Activated T-cell treated with anti-CD3 and anti-CD28 coated beads for 1 hour (primary cell): ENCODE measurements around the gene ABCA6.

ENCODE experiments used
- DNase-seq: peaks from one replicate; pipeline ENCODE4 v3.0.0-alpha.2; 2020; ENCODE audit warnings: low read depth

ABCA6 gene

DNA sequence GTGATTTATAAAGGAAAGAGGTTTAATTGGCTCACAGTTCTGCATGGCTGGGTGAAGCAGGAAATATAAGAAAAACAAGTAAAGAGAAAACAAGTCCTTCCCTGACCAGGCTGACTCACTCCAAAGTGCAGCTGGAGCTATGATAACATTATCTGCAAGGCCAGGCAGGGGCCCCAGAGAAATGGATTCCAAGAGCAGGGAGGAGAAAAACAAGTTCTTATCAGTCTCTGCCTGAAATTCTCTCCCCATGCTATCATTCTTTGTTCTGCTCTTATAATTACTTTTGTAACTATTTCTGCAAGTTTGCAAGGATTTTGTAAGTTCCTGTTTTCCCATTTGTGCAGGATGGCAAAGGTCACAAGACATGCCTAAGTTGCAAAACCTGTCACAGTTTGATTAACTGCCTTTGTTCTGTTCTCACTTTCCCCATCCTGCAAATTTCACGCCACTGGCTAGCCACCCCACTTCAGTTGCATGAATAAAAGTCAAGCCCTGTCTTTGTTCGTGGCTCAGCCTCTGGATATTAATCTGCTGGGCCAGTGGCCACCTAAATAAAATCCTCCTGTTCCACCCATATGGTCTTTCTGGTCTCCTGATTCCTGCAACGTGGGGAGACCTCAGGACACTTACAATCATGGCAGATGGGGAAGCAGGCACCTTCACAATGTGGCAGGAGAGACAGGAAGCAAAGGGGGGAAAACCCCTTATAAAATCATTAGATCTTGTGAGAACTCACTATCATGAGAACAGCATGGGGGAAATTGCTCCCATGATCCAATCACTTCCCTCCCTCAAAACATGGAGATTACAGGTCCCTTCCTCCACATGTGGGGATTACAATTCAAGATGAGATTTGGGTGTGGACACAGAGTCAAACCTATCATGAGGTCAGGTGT is 94.1 kb downstream of the ABCA6 start:
- DNase-seq, result no peak

DNA sequence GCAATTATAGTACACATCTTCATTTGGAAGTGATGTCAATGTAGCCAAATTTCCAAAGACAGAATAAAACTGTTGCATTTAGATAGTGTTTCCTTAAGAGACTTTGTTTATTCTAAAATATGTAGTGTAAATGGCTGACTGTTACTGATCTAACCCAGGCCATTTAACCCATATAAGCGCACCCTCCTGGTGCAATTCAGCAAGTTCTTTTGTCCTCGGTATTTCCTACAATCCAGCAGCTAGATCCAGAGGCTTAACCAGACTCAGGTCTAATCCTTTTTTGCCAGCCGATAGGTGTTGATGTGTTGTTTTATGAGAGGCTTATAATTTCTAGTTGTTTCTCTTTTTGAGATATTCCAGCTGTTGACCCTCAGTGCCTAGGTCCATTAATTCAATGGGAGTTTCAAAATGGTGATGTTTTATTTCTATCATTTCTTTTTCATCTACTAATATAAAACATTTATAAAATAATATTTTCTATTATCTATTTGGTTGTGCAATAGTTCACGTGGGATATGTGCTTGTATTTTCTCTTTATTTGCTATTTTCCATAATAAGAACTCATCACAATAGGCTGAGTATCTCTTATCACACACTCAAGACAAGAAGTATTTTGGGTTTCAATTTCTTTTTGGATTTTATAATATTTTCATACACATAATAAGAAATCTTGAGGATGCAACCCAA is 95.4 kb downstream of the ABCA6 start:
- no peak for DNase-seq

DNA sequence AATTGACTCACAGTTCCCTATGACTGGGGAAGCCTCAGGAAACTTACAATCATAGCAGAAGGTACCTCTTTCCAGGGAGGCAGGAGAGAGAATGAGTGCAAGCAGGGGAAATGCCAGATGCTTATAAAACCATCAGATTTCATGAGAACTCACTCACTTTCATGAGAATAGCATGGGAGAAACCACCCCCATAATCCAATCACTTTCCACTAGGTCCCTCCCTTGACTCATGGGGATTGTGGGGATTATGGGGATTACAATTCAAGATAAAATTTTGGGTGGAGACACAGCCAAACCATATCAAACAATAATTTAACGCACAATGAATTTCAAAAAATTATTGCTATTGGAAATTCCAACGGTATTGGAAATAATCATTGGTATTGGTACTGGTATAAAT is 96.0 kb downstream of the ABCA6 start:
- DNase-seq, result no peak

DNA sequence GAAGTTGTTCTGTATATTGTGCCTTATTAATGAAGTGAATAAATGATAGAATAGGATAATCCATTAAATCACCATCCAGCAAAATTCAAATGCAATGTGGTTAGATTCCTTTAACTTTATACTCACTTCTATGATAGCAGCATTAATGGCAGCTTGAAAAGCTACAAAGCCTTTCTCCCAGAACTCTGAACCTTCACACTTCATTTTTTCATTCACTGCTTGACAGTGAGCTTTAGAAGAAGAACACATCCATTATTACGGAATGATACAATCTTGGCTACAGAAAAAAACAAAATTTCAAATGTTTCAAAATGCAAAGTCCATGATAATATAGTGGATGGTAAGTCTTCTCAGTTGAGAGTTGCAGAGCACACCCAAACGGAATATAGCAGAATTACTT is 97.3 kb downstream of the ABCA6 start:
- no peak for DNase-seq

DNA sequence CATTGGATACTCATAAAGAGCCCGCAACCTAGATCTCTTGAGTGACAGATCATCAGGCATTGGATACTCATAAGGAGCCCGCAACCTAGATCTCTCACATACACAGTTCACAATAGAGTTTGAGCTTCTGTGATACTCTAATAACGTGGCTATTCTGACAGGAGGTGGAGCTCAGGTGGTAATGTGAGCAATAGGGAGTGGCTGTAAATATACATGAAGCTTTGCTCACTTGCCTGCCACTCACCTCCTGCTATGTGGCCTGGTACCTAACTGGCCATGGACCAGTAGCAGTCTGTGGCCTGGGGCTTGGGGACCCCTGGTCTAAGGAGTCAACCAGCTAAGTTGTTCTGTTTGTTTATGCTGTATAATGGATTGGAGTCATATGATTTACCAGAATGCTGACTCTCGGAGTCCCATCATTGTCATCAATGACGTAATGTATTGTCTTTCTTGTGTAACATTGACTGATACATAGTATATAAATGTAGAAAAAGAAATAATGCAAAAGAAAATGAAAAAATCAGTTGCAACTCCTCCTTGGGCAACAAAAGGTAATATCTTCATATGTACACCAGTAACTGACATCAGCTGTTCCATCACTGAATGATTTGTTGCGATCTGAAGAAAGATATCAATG is 98.5 kb downstream of the ABCA6 start:
- DNase-seq, result no peak

DNA sequence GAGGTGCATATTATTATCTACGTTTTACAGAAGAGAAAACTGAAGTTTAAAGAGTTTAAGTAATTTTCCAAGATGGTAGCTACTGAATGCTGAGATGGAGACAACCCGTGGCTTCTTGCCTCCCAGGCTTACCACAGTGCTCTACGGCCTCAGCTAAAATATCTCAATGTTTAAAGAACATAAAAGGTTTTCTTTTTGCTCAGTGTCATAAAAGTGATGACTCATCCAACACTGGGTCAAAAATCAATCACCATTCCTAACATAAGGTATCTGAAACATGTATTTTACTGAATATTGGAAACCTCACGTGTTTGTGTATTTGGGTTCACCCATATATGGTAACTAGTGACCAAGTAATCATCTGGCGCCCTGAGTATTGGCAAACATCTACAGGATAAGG is 99.4 kb downstream of the ABCA6 start:
- DNase-seq, result no peak

DNA sequence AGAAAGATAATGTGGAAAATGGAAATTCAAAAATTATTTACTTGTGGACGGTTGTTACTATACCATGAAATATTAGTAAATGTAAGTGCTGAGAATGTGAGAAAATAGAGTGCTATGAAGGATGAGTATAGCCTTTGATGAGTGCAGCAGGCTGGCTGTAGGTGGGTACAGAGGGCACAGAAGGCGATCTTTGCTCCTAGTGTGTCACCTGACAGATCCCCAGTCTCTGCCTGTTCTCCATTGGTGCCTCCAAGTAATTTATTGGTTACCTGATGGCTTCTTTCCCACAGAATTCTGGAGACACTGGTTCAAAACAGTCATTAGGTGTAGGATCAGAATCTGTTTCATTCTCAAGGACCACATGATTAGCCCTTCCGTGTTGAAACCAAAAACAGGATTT is 109.9 kb downstream of the ABCA6 start:
- no peak for DNase-seq

DNA sequence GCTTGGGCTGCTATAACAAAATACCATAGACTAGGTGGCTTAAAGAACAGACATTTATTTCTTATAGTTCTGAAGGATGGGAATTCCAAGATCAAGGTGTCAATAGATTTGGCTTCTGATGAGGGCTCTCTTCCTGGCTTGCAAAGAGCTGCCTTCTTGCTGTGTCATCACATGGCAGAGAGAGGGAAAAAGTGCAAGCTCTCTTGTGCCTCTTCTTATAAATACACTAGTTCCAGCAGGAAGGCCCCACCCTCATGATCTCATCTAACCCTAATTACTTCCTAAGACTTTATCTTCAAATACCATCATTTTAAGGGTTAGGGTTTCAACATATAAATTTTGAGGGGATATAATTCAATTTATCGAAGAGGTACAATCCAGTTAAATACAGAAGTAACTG is 111.5 kb downstream of the ABCA6 start:
- DNase-seq, result no peak
